ENCODE results near the gene KRT33A. TPM values are rescaled to one million over a fixed set of nuclear protein-coding genes. Genes with fewer than 3 reads are reported as not detected.

The KRT33A gene
- total and polyA plus RNA-seq, 4 donors: not detected

- TF ChIP-seq CTCF (IDR thresholded peaks at IDR 0.05; ENCODE audit: low read depth, low read length, missing input control) (no peak), ZBTB33 (IDR thresholded peaks at IDR 0.05) (no peak), MAX (IDR thresholded peaks at IDR 0.05) (no peak), TAF1 (conservative IDR thresholded peaks at IDR 0.05) (no peak), SP1 (IDR thresholded peaks at IDR 0.05) (no peak), RAD21 (IDR thresholded peaks at IDR 0.05) (no peak), FOXA2 (IDR thresholded peaks at IDR 0.05) (no peak), YY1 (IDR thresholded peaks at IDR 0.05) (no peak)
- H3K27me3 ChIP-seq (ENCODE audit: control insufficient read depth in 4 of 4, insufficient read depth in 4 of 4, low read length in 3 of 4): no peaks in the 10 kb centered on the region
- H3K4me1 ChIP-seq (ENCODE audit: control insufficient read depth in 4 of 4, insufficient read depth in 4 of 4, low read length in 3 of 4): no peaks in the 10 kb centered on the region
- H3K9ac ChIP-seq (ENCODE audit: low read depth in 1 of 2, low read length in 2 of 2): no peak overlapping the region
- no peaks in the 10 kb centered on the region for H3K36me3 ChIP-seq (ENCODE audit: control insufficient read depth in 4 of 4, insufficient read depth in 3 of 4, low read depth in 1 of 4, low read length in 3 of 4)
- DNase-seq (ENCODE audit: low spot score): no peak
- WGBS: 82% methylated on average over 6 of the region's 6 CpGs
- H3K4me3 ChIP-seq (ENCODE audit: low read depth in 1 of 3, low read length in 3 of 3): no peak overlapping the region
- H3K27ac ChIP-seq (ENCODE audit: low read depth in 1 of 2, low read length in 2 of 2): no peak overlapping the region
- H3K9me3 ChIP-seq (ENCODE audit: control insufficient read depth in 4 of 4, low read length in 3 of 4): no peaks in the 10 kb centered on the region
These were observed 16.0 kb downstream of the KRT33A start for GRCh38 chr17:41334385-41335305.

GRCh38 chr17:41333836-41334235 is 16.8 kb downstream of the KRT33A start:
- H3K27me3 ChIP-seq (ENCODE audit: control insufficient read depth in 4 of 4, insufficient read depth in 4 of 4, low read length in 3 of 4): no peaks in the 10 kb centered on the region
- DNase-seq (ENCODE audit: low spot score): no peak
- 95% methylated on average over 3 of the region's 3 CpGs for WGBS
- no peaks in the 10 kb centered on the region for H3K36me3 ChIP-seq (ENCODE audit: control insufficient read depth in 4 of 4, insufficient read depth in 3 of 4, low read depth in 1 of 4, low read length in 3 of 4)
- H3K9ac ChIP-seq (ENCODE audit: low read depth in 1 of 2, low read length in 2 of 2): no peak overlapping the region
- H3K9me3 ChIP-seq (ENCODE audit: control insufficient read depth in 4 of 4, low read length in 3 of 4): no peaks in the 10 kb centered on the region
- H3K4me1 ChIP-seq (ENCODE audit: control insufficient read depth in 4 of 4, insufficient read depth in 4 of 4, low read length in 3 of 4): no peaks in the 10 kb centered on the region
- TF ChIP-seq MAX (IDR thresholded peaks at IDR 0.05) (no peak), CTCF (IDR thresholded peaks at IDR 0.05; ENCODE audit: low read depth, low read length, missing input control) (no peak), ZBTB33 (IDR thresholded peaks at IDR 0.05) (no peak), EGR1 (IDR thresholded peaks at IDR 0.05; ENCODE audit: low read depth in 2 of 2) (no peak), FOXA1 (IDR thresholded peaks at IDR 0.05) (no peak)
- no peak overlapping the region for H3K27ac ChIP-seq (ENCODE audit: low read depth in 1 of 2, low read length in 2 of 2)
- no peak overlapping the region for H3K4me3 ChIP-seq (ENCODE audit: low read depth in 1 of 3, low read length in 3 of 3)
